ENCODE results near the gene SELENON. TPM values are rescaled to one million over a fixed set of nuclear protein-coding genes. Genes with fewer than 3 reads are reported as not detected.

The SELENON gene
- total and polyA plus RNA-seq, 2 donors from 2014 or later: 69.3 to 116 TPM

DNA sequence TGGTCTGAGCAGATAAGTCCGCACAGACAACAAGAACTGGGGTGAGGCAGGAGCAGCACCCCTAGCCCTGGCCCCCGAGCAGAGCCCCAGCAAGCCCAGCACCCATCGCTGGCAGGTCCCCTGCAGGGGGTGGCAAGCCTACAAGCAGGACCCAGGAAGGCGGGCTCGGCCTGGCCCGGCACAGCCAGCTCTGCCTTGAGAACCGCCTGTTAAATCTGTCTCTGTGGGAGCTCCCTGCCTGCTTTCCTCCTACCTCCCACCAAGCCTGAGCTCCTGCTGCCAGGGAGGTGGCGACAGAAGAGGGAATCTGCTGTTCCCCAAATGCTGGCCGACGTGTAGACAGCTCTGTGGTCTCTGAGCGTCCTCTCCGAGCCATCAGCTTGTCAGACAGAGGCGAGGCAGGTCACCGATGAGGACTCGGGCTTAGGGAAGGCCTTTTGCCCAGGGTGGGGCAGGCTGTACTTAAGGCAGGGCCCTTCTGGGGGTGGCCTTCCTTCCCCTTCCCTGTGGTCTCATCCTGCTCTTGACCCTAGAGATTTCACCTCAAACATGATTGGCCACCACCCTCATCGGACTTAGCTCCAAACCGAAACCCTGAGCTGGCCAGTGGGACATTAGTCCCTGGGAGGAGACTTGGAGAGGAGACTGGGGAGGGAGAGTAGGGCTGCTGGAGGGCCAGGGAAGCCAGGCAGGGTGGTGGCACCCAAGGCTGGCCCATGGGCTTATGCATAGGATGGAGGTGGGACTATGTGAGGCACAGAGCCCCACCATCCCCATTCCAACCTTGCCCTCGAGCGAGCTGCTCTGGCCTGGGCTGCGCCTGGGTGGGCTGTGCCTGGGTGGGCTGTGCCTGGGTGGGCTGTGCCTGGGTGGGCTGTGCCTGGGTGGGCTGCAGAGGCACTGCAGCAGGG is 7.7 kb downstream of the SELENON start:
- peaks cover 0 to 9% (median 0%) of the 10 kb centered on the region in 3 donors for H3K36me3 ChIP-seq (ENCODE audit: control insufficient read depth in 2 of 3, insufficient read depth in 3 of 3, low read length in 3 of 3)
- no peak for FAIRE-seq

DNA sequence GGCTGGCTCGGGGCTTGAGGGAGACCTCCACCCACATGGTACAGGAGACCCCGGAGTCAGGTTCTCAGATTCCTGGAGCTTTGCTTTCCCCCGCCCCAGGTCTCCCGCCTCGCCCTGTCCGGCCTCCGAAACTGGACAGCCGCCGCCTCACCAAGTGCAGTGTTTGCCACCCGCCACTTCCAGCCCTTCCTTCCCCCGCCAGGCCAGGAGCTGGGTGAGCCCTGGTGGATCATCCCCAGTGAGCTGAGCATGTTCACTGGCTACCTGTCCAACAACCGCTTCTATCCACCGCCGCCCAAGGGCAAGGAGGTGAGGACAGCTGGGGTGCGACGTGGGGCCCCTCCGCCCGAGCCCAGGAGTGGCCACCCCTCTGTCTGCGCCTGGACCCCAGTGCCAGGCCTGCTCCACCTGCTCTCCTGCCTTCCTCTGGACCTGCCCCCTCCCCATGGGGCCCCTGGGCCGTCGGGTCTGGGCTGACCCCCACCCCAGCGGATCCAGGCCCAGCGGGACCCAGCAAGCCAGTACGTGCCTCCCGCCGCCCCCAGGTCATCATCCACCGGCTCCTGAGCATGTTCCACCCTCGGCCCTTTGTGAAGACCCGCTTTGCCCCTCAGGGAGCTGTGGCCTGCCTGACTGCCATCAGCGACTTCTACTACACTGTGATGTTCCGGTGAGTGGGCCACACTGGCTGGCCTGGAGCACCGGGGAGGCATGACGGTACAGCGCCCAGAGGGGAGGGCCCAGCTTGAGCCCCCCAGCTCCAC is 8.7 kb downstream of the SELENON start:
- no peak overlapping the region for H3K27ac ChIP-seq (ENCODE audit: low read depth in 2 of 2, low read length in 2 of 2)
- DNase-seq (peak in 1 of 5 donors; percentile 74), FAIRE-seq (no peak)
- intact Hi-C loops (cut with DNase I): no loop called here
- H3K9me3 ChIP-seq (ENCODE audit: control insufficient read depth in 2 of 3, insufficient read depth in 1 of 3, low read length in 3 of 3): no peaks in the 10 kb centered on the region
- peaks cover 0 to 12% (median 0%) of the 10 kb centered on the region in 3 donors for H3K4me1 ChIP-seq (ENCODE audit: control insufficient read depth in 2 of 3, insufficient read depth in 2 of 3, low read depth in 1 of 3, low read length in 3 of 3)
- H3K36me3 ChIP-seq (ENCODE audit: control insufficient read depth in 2 of 3, insufficient read depth in 3 of 3, low read length in 3 of 3): peaks cover 0 to 14% (median 0%) of the 10 kb centered on the region in 3 donors
- no peaks in the 10 kb centered on the region for H3K27me3 ChIP-seq (ENCODE audit: control insufficient read depth, insufficient read depth, low read length)
- TF ChIP-seq, protein P1, sequence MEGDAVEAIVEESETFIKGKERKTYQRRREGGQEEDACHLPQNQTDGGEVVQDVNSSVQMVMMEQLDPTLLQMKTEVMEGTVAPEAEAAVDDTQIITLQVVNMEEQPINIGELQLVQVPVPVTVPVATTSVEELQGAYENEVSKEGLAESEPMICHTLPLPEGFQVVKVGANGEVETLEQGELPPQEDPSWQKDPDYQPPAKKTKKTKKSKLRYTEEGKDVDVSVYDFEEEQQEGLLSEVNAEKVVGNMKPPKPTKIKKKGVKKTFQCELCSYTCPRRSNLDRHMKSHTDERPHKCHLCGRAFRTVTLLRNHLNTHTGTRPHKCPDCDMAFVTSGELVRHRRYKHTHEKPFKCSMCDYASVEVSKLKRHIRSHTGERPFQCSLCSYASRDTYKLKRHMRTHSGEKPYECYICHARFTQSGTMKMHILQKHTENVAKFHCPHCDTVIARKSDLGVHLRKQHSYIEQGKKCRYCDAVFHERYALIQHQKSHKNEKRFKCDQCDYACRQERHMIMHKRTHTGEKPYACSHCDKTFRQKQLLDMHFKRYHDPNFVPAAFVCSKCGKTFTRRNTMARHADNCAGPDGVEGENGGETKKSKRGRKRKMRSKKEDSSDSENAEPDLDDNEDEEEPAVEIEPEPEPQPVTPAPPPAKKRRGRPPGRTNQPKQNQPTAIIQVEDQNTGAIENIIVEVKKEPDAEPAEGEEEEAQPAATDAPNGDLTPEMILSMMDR (IDR thresholded peaks at IDR 0.05; ENCODE audit: borderline replicate concordance, extremely low read depth, insufficient read depth): no peak
- no peak overlapping the region for H3K9ac ChIP-seq (ENCODE audit: low read length in 3 of 3)
- H3K4me3 ChIP-seq (ENCODE audit: low read length in 3 of 3): no peak overlapping the region

More for the DNA sequence above, 7.7 kb downstream of the SELENON start:
- intact Hi-C loops (cut with DNase I): no loop called here
- peak in 1 of 5 donors; percentile 71 for DNase-seq
- Histone ChIP-seq H3K4me1 (ENCODE audit: control insufficient read depth in 2 of 3, insufficient read depth in 2 of 3, low read depth in 1 of 3, low read length in 3 of 3) (peaks cover 0 to 13% (median 3%) of the 10 kb centered on the region in 3 donors), H3K9me3 (ENCODE audit: control insufficient read depth in 2 of 3, insufficient read depth in 1 of 3, low read length in 3 of 3) (no peaks in the 10 kb centered on the region), H3K9ac (ENCODE audit: low read length in 3 of 3) (no peak overlapping the region), H3K27me3 (ENCODE audit: control insufficient read depth, insufficient read depth, low read length) (no peaks in the 10 kb centered on the region), H3K4me3 (ENCODE audit: low read length in 3 of 3) (no peak overlapping the region), H3K27ac (ENCODE audit: low read depth in 2 of 2, low read length in 2 of 2) (no peak overlapping the region)
- TF ChIP-seq, protein P1 (IDR thresholded peaks at IDR 0.05; ENCODE audit: borderline replicate concordance, extremely low read depth, insufficient read depth): no peak

DNA sequence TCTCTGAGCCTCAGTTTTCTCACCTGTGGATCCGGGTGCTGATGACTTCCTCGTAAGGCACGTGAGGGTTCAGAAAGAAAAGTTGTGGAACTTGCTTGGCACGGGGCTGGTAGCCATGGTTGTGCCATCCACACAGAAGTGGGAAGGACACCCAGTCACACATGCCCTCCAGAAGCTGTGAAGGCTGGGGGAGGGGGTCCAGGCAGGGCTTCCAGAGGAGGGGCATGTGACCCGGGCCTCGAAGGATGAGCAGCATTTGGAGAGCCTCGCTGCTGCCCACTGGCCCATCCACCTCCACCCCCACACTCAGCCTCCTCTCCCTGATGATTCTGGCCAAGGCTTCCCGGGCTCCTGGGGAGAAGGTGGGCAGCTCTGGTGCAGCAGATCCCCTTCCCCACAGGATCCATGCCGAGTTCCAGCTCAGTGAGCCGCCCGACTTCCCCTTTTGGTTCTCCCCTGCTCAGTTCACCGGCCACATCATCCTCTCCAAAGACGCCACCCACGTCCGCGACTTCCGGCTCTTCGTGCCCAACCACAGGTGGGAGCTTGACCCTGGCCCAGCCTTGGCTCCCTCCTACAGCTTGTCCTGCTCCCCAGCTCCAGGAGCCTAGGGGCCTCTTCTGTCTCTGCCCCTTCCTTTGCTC is 9.4 kb downstream of the SELENON start:
- Histone ChIP-seq H3K4me3 (ENCODE audit: low read length in 3 of 3) (no peak overlapping the region), H3K36me3 (ENCODE audit: control insufficient read depth in 2 of 3, insufficient read depth in 3 of 3, low read length in 3 of 3) (peaks cover 0 to 14% (median 3%) of the 10 kb centered on the region in 3 donors), H3K27me3 (ENCODE audit: control insufficient read depth, insufficient read depth, low read length) (no peaks in the 10 kb centered on the region), H3K27ac (ENCODE audit: low read depth in 2 of 2, low read length in 2 of 2) (no peak overlapping the region), H3K9me3 (ENCODE audit: control insufficient read depth in 2 of 3, insufficient read depth in 1 of 3, low read length in 3 of 3) (no peaks in the 10 kb centered on the region), H3K9ac (ENCODE audit: low read length in 3 of 3) (no peak overlapping the region), H3K4me1 (ENCODE audit: control insufficient read depth in 2 of 3, insufficient read depth in 2 of 3, low read depth in 1 of 3, low read length in 3 of 3) (peaks cover 0 to 12% (median 0%) of the 10 kb centered on the region in 3 donors)
- TF ChIP-seq, protein P1 (IDR thresholded peaks at IDR 0.05; ENCODE audit: borderline replicate concordance, extremely low read depth, insufficient read depth): no peak
- DNase-seq: peak in 1 of 5 donors; percentile 77
- intact Hi-C loops (cut with DNase I): no loop called here
- no peak for FAIRE-seq

Measured in kidney (tissue), 14 donors.